Stimulated activated CD4-positive, alpha-beta T cell treated with anti-CD3 and anti-CD28 coated beads, TNF-alpha, amount 100 ng/mL, for 24 hours (primary cell): ENCODE results near the gene CDRT4.

Source experiments
- DNase-seq, 3 experiments: peaks; one replicate each; pipeline ENCODE4 v3.0.0-alpha.2; 2020; ENCODE audit warnings: low read depth in 3 of 3

Gene CDRT4

GRCh38 chr17:15492791-15493692 lies 25.6 kb upstream of the CDRT4 start:
- DNase-seq = no peak

GRCh38 chr17:15492186-15492585 lies 24.8 kb upstream of the CDRT4 start:
- no peak for DNase-seq

GRCh38 chr17:15490634-15491261 lies 23.3 kb upstream of the CDRT4 start:
- peak in 1 of 3 experiments; percentile 33 for DNase-seq

GRCh38 chr17:15488557-15488956 lies 21.1 kb upstream of the CDRT4 start:
- no peak for DNase-seq

GRCh38 chr17:15485045-15485444 lies 17.6 kb upstream of the CDRT4 start:
- no peak for DNase-seq

GRCh38 chr17:15483431-15483830 lies 16.0 kb upstream of the CDRT4 start:
- no peak for DNase-seq

GRCh38 chr17:15482476-15482875 lies 15.1 kb upstream of the CDRT4 start:
- DNase-seq = no peak

GRCh38 chr17:15481481-15481880 lies 14.1 kb upstream of the CDRT4 start:
- no peak for DNase-seq

- DNase-seq = no peak
Observed at GRCh38 chr17:15480204-15480603, 12.8 kb upstream of the CDRT4 start.

- no peak for DNase-seq
Observed at GRCh38 chr17:15479703-15480102, 12.3 kb upstream of the CDRT4 start.

- DNase-seq = no peak
Observed at GRCh38 chr17:15478845-15479244, 11.4 kb upstream of the CDRT4 start.

- DNase-seq = no peak
Observed at GRCh38 chr17:15475631-15476354, 8.4 kb upstream of the CDRT4 start.

- no peak for DNase-seq
Observed at GRCh38 chr17:15472891-15473290, 5.5 kb upstream of the CDRT4 start.

GRCh38 chr17:15470536-15470935 lies 3.1 kb upstream of the CDRT4 start:
- no peak for DNase-seq

- no peak for DNase-seq
Observed at GRCh38 chr17:15469260-15469659, 1.8 kb upstream of the CDRT4 start.

GRCh38 chr17:15468126-15468525 lies 705 bp upstream of the CDRT4 start:
- no peak for DNase-seq

GRCh38 chr17:15466131-15466530 lies 1.3 kb downstream of the CDRT4 start:
- no peak for DNase-seq

- DNase-seq = no peak
Observed at GRCh38 chr17:15465045-15465701, 2.2 kb downstream of the CDRT4 start.

GRCh38 chr17:15464231-15464985 lies 3.0 kb downstream of the CDRT4 start:
- DNase-seq = no peak

GRCh38 chr17:15462976-15463772 lies 4.2 kb downstream of the CDRT4 start:
- DNase-seq = no peak

- DNase-seq = no peak
Observed at GRCh38 chr17:15457723-15458094, 9.7 kb downstream of the CDRT4 start.
